CD4-positive, CD25-positive, alpha-beta regulatory T cell (primary cell): ENCODE results near the gene PNPLA4. TPM values are rescaled to one million over a fixed set of nuclear protein-coding genes. Genes with fewer than 3 reads are reported as not detected.

Experiments used
- ATAC-seq, 2 donors: fragments of 150-1000 bp; cut with Tn5 transposase; one replicate each; pipeline ENCODE4 v1.10.0; 2021; ENCODE audit warnings: low read depth in 2 of 2, moderate number of reproducible peaks in 2 of 2, moderate library complexity in 1 of 2
- DNase-seq, 3 donors: peaks; one replicate each; pipeline versions ENCODE4 v3.0.0 to v3.0.0-alpha.2; 2012 to 2022; ENCODE audit warnings: mixed read lengths in 1 of 3
- H3K27ac ChIP-seq: one replicate; pipeline ENCODE4 v1.7.0; 2013; ENCODE audit warnings: mild to moderate bottlenecking, low read length; ENCODE audit not compliant: insufficient read depth, poor library complexity, severe bottlenecking
- H3K27me3 ChIP-seq: one replicate; pipeline ENCODE4 v1.7.0; 2013; ENCODE audit warnings: low read length; ENCODE audit not compliant: control insufficient read depth, insufficient read depth
- H3K36me3 ChIP-seq: one replicate; pipeline ENCODE4 v1.7.0; 2013; ENCODE audit warnings: mild to moderate bottlenecking, low read length, moderate library complexity; ENCODE audit not compliant: control insufficient read depth, insufficient read depth
- H3K4me1 ChIP-seq: 2 replicates; pipeline ENCODE4 v1.7.0; 2013; ENCODE audit warnings: mild to moderate bottlenecking, low read length; ENCODE audit not compliant: insufficient read depth, control insufficient read depth, poor library complexity, severe bottlenecking
- H3K4me3 ChIP-seq: one replicate; pipeline ENCODE4 v1.7.0; 2013; ENCODE audit warnings: low read depth, mild to moderate bottlenecking, low read length, moderate library complexity
- H3K9me3 ChIP-seq, 2 experiments: 1 replicate in 1 of 2; 2 replicates in 1 of 2; pipeline ENCODE4 v1.7.0; 2013; ENCODE audit warnings: low read length in 2 of 2, mild to moderate bottlenecking in 1 of 2, moderate library complexity in 1 of 2; ENCODE audit not compliant: control insufficient read depth in 2 of 2
- H3K27ac Mint-ChIP-seq, 3 donors: one replicate each; pipeline ENCODE4 v1.8.0; 2020 to 2022; ENCODE audit warnings: mild to moderate bottlenecking in 3 of 3, mixed read lengths in 3 of 3, moderate library complexity in 2 of 3
- H3K27me3 Mint-ChIP-seq: one replicate; pipeline ENCODE4 v1.8.0; 2022; ENCODE audit warnings: mild to moderate bottlenecking, mixed read lengths
- H3K36me3 Mint-ChIP-seq: one replicate; pipeline ENCODE4 v1.8.0; 2020; ENCODE audit warnings: mixed read lengths
- H3K4me1 Mint-ChIP-seq, 4 donors: one replicate each; pipeline ENCODE4 v1.8.0; 2020 to 2022; ENCODE audit warnings: mixed read lengths in 4 of 4, mild to moderate bottlenecking in 1 of 4
- H3K4me3 Mint-ChIP-seq, 4 donors: one replicate each; pipeline ENCODE4 v1.8.0; 2020 to 2022; ENCODE audit warnings: mild to moderate bottlenecking in 4 of 4, mixed read lengths in 4 of 4, moderate library complexity in 3 of 4
- H3K9me3 Mint-ChIP-seq, 7 donors: one replicate each; pipeline ENCODE4 v1.8.0; 2020 to 2022; ENCODE audit warnings: mixed read lengths in 7 of 7, mild to moderate bottlenecking in 3 of 7, moderate library complexity in 2 of 7
- polyA plus RNA-seq, 4 donors: library from polyadenylated mRNA; unstranded; fragments of 300-500 nt; fragmentation: Illumina TruSeq; gene quantifications; one replicate each; pipeline ENCODE4 v1.2.3, GENCODE V29; 2021
- total RNA-seq: library from RNA; stranded (reverse); gene quantifications from one replicate; pipeline ENCODE4 v1.2.3, GENCODE V29; 2022

PNPLA4 gene
- total and polyA plus RNA-seq, 5 donors from 2014 or later, result 2.8 to 15.5 (median 11.9) TPM

DNA sequence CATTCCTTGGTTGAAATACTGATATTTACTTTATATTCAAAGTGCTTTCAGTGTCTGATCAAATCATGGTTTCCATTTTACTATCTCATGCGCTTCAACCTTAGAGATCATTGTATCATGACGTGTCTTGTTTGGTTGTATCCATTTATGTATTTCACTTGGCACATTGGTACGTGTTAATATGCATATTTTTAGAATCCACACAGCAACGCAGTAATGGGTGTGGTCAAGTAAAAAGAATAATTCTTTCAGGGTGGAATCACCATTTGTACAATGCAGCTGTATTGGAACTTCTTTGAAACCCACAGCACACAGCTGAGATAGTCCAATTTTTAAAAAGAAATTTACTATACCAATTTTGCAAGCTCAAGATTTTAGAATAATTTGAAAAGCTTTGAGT, 55.2 kb downstream of the PNPLA4 start:
- no peak overlapping the region for H3K4me3 Mint-ChIP-seq
- no peaks in the 10 kb centered on the region for H3K36me3 ChIP-seq
- H3K9me3 Mint-ChIP-seq, result peaks cover 0 to under 1% (median 0%) of the 10 kb centered on the region in 7 donors
- no peaks in the 10 kb centered on the region for H3K4me1 Mint-ChIP-seq
- H3K36me3 Mint-ChIP-seq, result no peaks in the 10 kb centered on the region
- H3K27me3 Mint-ChIP-seq, result no peaks in the 10 kb centered on the region
- H3K9me3 ChIP-seq, result no peaks in the 10 kb centered on the region
- DNase-seq (no peak), ATAC-seq (no peak)
- no peak overlapping the region for H3K27ac ChIP-seq
- no peak overlapping the region for H3K27ac Mint-ChIP-seq
- H3K4me1 ChIP-seq, result no peaks in the 10 kb centered on the region
- no peaks in the 10 kb centered on the region for H3K27me3 ChIP-seq
- H3K4me3 ChIP-seq, result no peak overlapping the region

DNA sequence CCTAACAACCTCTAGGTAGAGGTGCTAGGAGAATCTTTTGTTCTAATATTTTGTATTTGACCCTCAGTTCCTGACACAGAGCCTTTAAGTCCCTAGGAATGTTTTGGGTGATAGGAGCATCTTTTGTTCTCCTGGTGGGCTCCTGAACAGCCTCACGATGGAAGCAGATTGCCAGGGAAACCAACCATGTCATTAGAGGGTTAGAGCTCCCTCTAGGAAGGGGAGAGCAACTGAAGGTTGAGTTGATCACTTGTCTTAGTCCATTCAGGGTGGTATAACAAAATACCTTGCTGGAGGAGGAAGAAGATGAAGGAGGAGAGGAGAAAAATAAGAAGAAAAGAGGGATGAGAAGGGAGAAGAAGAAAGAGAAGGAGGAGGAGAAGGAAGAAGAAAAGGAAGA, 75.0 kb downstream of the PNPLA4 start:
- Mint-ChIP-seq H3K27me3 (no peaks in the 10 kb centered on the region), H3K36me3 (no peaks in the 10 kb centered on the region), H3K9me3 (peaks cover 0 to 8% (median 0%) of the 10 kb centered on the region in 7 donors), H3K4me3 (no peak overlapping the region), H3K27ac (no peak overlapping the region), H3K4me1 (no peaks in the 10 kb centered on the region)
- Histone ChIP-seq H3K36me3 (no peaks in the 10 kb centered on the region), H3K27ac (no peak overlapping the region), H3K9me3 (no peaks in the 10 kb centered on the region), H3K4me1 (no peaks in the 10 kb centered on the region), H3K27me3 (no peaks in the 10 kb centered on the region), H3K4me3 (no peak overlapping the region)
- no peak for ATAC-seq
- DNase-seq, result no peak

Other genes with a start within 250 kb of the PNPLA4 start
- not detected for gene VCX, start 84.2 kb downstream of the PNPLA4 start, total RNA-seq
- not detected for gene VCX, start 84.2 kb downstream of the PNPLA4 start, polyA plus RNA-seq
- not detected for gene VCX2, start 243.9 kb upstream of the PNPLA4 start, total RNA-seq
- gene VCX2, start 243.9 kb upstream of the PNPLA4 start, polyA plus RNA-seq, result not detected